Gastrocnemius medialis (tissue), 4 donors: Measurements from ENCODE around the gene HUNK.

ENCODE experiments used
- CTCF ChIP-seq, 5 experiments: fragments of 450-650 bp in 3 of 5; fragments of 200-600 bp in 2 of 5; sonication (generic) in 2 of 5; IDR thresholded peaks in 4 of 5; conservative IDR thresholded peaks in 1 of 5; 1 replicate in 4 of 5; 2 replicates in 1 of 5; pipeline ENCODE4 v1.5.1; 2016 to 2019; ENCODE audit warnings: antibody characterized with exemption in 5 of 5, mild to moderate bottlenecking in 3 of 5, moderate library complexity in 3 of 5
- POLR2A ChIP-seq, 2 donors: fragments of 450-650 bp; IDR thresholded peaks; one replicate each; pipeline ENCODE4 v1.6.1; 2017; ENCODE audit warnings: antibody characterized with exemption in 2 of 2, mild to moderate bottlenecking in 2 of 2, moderate library complexity in 2 of 2

DNA sequence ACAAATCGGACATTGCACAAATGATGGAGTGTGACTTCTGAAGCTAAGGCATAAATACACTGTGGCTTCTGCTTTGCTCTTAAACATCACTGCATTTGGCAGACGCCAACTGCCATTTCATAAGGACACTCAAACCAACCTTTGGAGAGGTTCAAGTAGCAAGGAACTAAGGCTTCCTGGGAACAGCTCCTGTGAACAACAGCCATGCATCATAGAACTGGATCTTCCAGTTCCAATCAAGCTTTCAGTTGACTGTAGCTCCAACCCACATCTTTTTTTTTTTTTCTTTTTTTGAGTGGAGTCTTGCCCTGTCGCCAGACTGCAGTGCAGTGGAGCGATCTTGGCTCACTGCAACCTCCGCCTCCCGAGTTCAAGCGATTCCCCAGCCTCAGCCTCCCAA is 10.7 kb upstream of the HUNK start:
- TF ChIP-seq CTCF (IDR thresholded peaks at IDR 0.05 in 4 of 5, conservative IDR thresholded peaks at IDR 0.05 in 1 of 5): no peak
- no peak for TF ChIP-seq POLR2A (IDR thresholded peaks at IDR 0.05)
